Skeletal muscle cell (primary cell): Measurements from ENCODE around the gene TMEM184B.
"Not testable (repeated sequence)": the region's sequence is repeated elsewhere in the genome, so short reads cannot be mapped to it uniquely, and the experiment has no call there.

Source experiments
- DNase-seq: peaks from one replicate; pipeline ENCODE4 v3.0.0-alpha.2; 2010; ENCODE audit warnings: low read depth
- H3K4me3 ChIP-seq: 2 replicates; pipeline ENCODE4 v1.5.1; 2011; ENCODE audit warnings: low read depth, mild to moderate bottlenecking, control low read depth, low read length, moderate library complexity

TMEM184B gene

DNA sequence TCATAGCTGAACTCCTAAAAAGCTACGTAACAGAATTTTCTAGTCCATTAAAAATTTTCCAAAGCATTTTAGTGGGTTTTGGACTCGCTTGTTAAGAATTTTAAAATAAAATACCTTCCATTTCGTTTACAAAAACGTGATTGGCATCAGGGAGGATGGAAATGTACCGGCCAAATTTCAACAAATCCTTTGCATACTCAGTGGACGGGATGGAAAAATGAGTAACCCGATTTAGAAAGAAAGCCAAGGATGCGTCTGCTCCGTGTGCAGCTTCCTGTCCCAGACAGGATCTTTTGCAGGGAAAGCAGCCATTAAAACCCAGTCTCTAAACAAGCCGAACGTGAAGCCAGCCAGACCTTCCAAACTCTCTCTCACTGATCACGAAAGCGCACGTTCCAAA lies 15.6 kb downstream of the TMEM184B start:
- H3K4me3 ChIP-seq: peak overlapping the region; percentile 3
- DNase-seq: no peak

DNA sequence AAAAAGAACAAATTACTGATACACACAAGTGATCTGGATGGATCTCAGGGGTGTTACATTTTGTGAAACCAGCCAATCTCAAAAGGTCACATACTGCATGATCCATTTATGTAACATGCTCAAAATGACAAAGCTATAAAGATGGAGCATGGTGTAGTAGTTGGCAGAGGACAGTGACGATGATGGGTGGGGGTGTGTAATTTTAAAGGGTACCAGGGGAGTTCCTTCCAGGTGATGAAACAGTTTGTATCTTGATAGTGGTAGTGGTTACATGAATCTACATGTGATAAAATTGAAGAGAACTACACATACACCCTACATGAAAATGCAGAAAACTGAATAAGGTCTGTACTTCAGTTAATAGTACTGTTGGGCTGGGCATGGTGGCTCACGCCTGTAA lies 17.1 kb downstream of the TMEM184B start:
- DNase-seq: no peak
- no peak overlapping the region for H3K4me3 ChIP-seq

DNA sequence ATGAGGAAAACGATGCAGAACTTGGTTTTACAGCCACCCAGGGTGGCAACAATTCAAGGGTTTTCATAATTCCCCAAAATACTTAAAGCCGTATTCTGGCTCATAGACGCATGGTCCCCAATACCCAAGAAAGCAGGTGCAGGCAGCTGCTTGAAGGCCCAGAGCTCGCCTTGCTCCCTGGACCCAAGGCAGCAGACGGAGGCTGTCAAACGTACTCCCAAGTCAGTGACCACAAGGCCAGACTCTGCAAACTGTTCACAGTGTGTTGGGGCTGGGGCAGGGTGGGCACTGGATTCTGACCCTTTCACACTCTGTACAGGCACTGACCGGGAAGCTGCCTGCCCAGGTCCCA lies 21.5 kb downstream of the TMEM184B start:
- no peak for DNase-seq
- no peak overlapping the region for H3K4me3 ChIP-seq

DNA sequence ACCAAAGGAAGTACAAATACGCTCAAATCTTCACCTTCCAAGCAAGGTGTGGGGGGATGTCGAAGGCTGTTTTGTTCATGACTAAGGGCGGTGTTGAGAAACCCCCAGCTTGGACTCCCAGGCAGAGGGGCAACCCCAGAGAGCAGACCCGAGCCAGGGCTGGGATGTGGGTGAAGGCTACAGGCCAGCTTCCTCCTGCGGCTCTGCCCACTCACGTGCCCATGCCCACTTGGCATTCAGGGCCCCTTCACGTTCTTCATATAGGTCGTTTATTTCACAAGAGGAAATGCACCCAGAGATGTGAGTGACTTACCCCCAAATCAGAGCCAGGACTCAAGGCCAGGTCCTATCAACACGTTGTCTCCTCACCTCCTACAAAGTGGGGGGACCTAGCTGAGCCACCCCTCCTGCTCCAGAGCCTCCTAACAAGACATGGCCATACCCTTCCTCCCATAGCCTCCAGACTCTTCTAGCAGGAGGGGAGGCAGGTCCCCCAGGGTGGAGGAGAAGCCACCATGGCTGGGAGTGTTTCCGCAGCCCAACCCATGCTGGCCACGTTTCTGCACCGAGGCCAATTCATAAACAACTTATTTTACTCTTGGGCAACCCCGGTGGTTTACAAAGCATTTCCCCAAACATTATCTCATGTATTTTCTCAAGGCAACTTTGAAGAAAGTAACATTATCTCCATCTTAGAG lies 22.0 kb downstream of the TMEM184B start:
- no peak overlapping the region for H3K4me3 ChIP-seq
- DNase-seq: no peak

DNA sequence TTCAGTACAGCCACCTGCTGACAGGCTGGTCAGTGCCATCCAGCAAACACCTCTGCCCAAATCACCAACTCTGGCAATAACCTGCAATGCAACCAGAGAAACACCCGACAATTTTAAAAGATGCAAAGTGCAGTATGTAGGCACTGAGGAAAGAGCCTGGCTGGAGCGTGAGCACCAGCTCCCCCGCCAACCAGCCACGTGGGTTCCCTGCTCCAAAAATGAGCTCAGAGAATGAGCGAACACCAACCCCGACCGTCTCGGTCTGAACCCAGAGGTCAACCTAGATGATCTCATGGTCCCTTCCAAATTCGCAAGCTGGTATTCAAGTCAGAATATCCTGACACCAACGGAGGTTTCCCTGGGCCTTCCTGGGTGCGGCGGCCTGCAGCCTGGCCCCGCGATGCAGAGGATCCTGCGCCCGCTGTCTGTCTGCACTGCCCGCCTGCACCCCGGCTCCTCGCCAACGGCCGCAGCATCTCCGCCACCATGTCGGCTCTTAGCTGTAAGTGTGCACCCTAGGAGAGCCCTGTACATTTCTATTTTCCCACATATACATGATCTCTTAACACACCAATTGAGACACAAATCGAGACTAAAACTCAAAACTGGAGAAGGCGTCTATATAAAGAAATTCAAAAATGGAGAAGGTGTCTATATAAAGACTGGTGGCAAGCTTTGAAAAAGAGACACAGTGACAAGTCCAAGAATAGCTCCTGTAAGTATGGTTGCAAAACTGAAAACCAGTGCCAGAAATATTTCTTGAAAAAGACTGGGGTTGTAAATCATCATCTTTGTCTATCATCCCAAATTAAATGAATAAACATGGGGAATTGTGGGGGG lies 22.8 kb downstream of the TMEM184B start:
- DNase-seq: no peak
- H3K4me3 ChIP-seq: no peak overlapping the region

DNA sequence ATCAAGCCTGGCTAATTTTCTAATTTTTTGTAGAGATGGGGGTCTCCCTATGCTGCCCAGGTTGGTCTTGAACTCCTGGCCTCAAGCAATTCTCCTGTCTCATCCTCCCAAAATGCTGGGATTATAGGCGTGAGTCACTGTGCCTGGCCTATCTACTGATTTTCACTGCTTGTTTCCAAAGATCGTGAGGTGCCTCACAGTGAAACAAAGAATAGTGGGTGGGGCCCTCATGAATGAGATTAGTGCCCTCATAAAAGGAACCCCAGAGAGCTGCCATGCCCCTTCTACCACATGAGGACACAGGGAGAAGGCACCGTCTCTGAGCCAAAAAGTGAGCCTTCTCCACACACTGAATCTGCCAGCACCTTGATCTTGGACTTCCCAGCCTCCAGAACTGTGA lies 23.5 kb downstream of the TMEM184B start:
- no peak for DNase-seq
- no peak overlapping the region for H3K4me3 ChIP-seq

DNA sequence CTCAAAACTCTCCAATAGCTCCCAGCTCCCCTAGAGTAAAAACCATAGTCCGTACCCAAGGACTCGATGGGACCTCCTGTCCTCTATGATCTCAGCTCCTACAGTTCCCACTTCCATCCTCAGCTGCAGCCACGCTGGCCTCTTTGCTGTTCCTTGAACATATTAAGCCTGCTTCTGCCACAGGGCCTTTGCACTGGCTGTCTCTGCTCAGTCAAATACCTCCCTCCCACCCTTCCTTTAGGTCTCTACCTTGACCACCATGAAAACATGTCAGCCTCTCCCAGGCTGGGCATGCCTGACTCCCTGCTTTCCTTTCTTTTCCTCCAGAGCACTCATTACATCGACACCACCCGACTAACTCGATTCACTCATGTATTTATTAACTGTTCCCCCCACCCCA lies 24.5 kb downstream of the TMEM184B start:
- no peak overlapping the region for H3K4me3 ChIP-seq
- no peak for DNase-seq

GRCh38 chr22:38247713-38248112 lies 25.1 kb downstream of the TMEM184B start:
- H3K4me3 ChIP-seq: no peak overlapping the region
- DNase-seq: no peak

DNA sequence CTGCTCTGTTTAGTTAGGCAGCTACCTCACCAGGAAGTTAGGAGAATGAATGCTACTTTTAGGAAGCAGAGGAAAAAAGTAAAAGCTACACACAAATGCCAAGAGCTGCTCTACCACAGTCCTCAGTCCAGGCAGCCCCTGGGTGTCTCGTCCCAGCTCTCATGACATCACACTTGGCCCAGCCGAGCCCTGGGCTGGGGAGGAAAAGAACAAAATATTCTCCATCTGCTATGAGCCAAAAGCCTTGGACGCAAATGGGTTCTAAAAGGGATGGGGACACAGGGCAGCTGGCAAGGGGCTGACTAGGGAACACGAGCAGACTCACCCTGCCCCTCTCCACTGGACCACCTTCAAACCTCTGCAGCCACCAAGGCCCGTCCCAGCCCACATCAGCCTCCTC lies 26.1 kb downstream of the TMEM184B start:
- DNase-seq: no peak
- H3K4me3 ChIP-seq: no peak overlapping the region

- no peak for DNase-seq
- H3K4me3 ChIP-seq: no peak overlapping the region
These were observed 26.7 kb downstream of the TMEM184B start for GRCh38 chr22:38246046-38246658.

DNA sequence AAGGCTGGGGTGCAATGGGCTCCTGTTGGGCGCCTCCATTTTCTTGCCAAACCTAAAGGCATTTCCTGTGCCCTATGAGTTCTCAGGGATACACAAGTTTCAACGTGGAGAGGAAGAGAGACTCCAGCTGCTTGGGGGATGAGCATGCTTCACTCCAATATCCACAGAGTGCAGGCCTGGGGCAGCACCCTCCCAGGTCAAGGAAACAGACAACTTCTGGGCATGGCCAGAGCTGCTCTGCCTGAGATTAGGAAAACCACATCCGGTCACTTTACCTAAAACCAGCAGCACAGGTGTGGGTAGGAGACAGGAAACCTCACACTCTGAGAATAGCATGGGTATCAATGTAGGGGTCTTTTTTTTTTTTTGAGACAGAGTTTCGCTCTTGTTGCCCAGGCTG lies 28.7 kb downstream of the TMEM184B start:
- no peak for DNase-seq
- no peak overlapping the region for H3K4me3 ChIP-seq

DNA sequence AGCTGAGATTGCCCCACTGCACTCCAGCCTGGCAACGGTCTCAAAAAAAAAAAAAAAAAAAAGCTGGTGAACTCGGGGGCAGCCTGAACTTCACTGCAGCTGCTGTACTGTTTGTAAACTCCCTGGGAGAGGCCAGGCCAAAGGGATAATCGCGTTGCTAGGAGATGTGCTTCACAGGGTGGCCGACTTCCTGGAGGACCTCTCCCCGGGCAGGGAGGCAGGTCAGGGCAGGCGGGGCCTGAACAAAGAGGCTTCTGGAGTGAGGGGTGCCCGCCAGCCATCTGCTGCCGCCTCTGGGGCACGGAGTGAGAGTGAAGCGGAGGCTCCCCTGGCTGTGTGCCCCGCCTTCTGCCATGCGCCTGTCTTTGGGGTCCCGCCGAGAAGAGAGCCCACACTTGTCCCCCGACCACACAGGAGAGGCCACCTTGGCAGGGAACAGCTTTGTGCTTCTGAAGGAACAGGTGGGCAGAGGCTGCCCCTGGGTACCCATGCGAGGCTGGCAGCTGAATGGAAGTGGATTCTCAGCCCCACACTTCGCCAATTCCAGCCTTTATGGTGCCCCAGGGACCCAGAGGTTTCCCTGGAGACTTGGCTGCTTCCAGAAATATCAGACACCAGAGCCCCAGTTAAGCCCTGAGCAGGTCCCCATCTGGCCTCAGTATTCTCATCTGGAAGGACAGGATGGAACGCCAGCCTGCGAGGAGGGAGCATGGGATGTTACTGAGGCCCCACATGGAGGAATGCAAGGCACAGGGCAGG lies 29.6 kb downstream of the TMEM184B start:
- no peak overlapping the region for H3K4me3 ChIP-seq
- peak; percentile 54 for DNase-seq

GRCh38 chr22:38240734-38241252 lies 32.0 kb downstream of the TMEM184B start:
- H3K4me3 ChIP-seq: no peak overlapping the region
- DNase-seq: peak; percentile 68

- DNase-seq: peak; percentile 84
- H3K4me3 ChIP-seq: no peak overlapping the region
These were observed 33.6 kb downstream of the TMEM184B start for GRCh38 chr22:38239101-38239761.

- no peak overlapping the region for H3K4me3 ChIP-seq
- peak; percentile 41 for DNase-seq
These were observed 34.2 kb downstream of the TMEM184B start for GRCh38 chr22:38238519-38239071.

DNA sequence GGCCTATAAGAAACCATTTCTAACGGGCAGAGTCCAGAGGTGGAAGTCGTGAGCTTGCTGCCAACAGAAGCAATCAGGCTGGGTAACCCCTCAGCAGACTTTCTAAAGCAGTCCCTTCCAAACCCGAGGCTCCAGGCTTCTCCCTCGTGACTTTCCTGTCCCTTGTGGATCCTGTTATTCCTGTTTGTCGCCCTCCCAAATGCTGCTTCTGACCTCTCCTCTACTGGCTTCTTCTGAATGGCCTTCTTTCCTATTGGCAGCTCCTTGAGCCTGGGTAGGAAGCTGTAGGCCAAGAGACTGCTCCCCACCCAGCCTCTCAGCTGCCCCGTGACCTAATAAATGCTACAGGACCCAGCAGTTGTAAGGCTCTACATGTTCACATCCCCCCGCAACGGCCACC lies 36.0 kb downstream of the TMEM184B start:
- no peak overlapping the region for H3K4me3 ChIP-seq
- DNase-seq: no peak

DNA sequence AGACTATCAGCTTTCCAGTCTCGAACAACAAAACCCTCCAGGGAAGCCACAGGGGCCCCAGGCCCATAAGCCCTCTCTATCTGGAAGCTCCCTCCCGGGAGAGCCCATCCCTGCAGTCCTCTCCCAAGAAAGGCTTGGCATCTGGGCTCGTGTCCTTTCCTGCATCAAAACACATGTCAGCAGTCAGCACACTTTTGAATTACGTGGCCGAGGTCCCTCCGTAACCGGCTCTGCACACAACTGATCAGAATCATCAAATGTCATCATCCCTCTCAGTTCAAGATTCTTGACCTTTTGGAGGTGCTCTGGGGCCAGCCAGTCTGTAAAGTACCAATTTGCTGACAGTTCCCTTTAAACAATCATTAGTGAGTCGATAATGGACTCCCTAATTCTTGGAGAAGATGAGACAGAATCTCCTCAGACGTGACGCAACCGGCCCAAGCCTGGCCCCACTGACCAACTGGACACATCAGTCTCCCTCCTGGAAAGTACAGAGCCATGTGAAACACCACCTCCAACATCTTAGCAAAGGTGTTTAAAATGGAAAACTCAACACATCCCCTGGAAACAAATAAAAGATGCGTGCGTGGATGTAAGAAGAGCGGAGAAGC lies 37.5 kb downstream of the TMEM184B start:
- no peak for DNase-seq
- H3K4me3 ChIP-seq: no peak overlapping the region

GRCh38 chr22:38233856-38234255 lies 39.0 kb downstream of the TMEM184B start:
- DNase-seq, H3K4me3 ChIP-seq: not testable (repeated sequence)

GRCh38 chr22:38233427-38233826 lies 39.4 kb downstream of the TMEM184B start:
- H3K4me3 ChIP-seq: no peak overlapping the region
- DNase-seq: no peak
